MM.1S (cell line): ENCODE data around the gene SPINK8.

Source experiments
- EZH2 ChIP-seq: fragments of 300-600 bp; sonication (generic); optimal IDR thresholded peaks from 2 replicates; pipeline ENCODE3; 2017; ENCODE audit warnings: low read depth, mild to moderate bottlenecking, antibody characterized with exemption, low read length, mixed read lengths
- TF ChIP-seq, protein P1 (sequence below): fragments of 300-600 bp; sonication (generic); IDR thresholded peaks from 2 replicates; pipeline ENCODE4 v1.5.1; 2016; ENCODE audit warnings: antibody characterized with exemption, low read length, mixed read lengths

DNA sequence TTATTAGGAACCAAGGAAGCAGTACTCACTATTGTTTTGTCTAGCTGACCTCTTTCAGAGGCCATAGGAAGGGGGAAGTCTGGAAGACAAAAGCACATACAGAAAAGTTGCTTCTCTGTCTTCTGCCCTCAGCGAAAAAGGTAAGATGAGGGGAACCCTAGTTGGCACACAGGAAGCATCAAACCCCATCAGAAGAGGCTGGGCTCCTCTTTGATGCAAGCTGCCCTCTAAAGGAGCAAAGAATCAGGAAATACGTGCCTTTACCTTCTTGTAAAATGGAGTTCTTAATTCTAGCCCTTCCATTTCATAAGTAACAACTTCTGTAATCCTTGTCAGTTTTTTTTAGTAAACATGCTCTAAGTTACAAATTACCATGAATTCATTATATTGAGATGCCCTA is 12.5 kb downstream of the SPINK8 start:
- TF ChIP-seq, protein P1, sequence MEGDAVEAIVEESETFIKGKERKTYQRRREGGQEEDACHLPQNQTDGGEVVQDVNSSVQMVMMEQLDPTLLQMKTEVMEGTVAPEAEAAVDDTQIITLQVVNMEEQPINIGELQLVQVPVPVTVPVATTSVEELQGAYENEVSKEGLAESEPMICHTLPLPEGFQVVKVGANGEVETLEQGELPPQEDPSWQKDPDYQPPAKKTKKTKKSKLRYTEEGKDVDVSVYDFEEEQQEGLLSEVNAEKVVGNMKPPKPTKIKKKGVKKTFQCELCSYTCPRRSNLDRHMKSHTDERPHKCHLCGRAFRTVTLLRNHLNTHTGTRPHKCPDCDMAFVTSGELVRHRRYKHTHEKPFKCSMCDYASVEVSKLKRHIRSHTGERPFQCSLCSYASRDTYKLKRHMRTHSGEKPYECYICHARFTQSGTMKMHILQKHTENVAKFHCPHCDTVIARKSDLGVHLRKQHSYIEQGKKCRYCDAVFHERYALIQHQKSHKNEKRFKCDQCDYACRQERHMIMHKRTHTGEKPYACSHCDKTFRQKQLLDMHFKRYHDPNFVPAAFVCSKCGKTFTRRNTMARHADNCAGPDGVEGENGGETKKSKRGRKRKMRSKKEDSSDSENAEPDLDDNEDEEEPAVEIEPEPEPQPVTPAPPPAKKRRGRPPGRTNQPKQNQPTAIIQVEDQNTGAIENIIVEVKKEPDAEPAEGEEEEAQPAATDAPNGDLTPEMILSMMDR, result no peak
- no peak for TF ChIP-seq EZH2
